HepG2 (cell line): ENCODE results near the gene TSGA10IP. TPM values are rescaled to one million over a fixed set of nuclear protein-coding genes. Genes with fewer than 3 reads are reported as not detected.
A peak's percentile ranks its signal among the peaks of the same experiment; 100 is the strongest.

Experiments used
- BCL6 ChIP-seq: IDR thresholded peaks from 2 replicates; pipeline ENCODE4 v1.6.1; 2016; ENCODE audit warnings: missing genetic modification reagents, missing compliant biosample characterization
- CREB1 ChIP-seq, 2 experiments: fragments of 450-650 bp in 1 of 2; IDR thresholded peaks; 2 replicates each; pipeline ENCODE4 v1.6.1; 2016 to 2017; ENCODE audit warnings: control low read depth in 1 of 2, mild to moderate bottlenecking in 1 of 2, missing compliant biosample characterization in 1 of 2, missing genetic modification characterization in 1 of 2
- EEA1 ChIP-seq: sonication (generic); formaldehyde crosslinking; IDR thresholded peaks from 2 replicates; pipeline ENCODE4 v1.5.1; 2020; ENCODE audit warnings: mild to moderate bottlenecking, missing genetic modification reagents, borderline replicate concordance
- FOXP1 ChIP-seq, 2 experiments: fragments of 450-650 bp in 1 of 2; IDR thresholded peaks; 2 replicates each; pipeline ENCODE4 v1.6.1; 2017 to 2018; ENCODE audit warnings: antibody characterized with exemption in 1 of 2
- HOXA3 ChIP-seq: sonication (generic); formaldehyde crosslinking; IDR thresholded peaks from 2 replicates; pipeline ENCODE4 v1.5.0; 2020; ENCODE audit warnings: missing genetic modification reagents
- JUN ChIP-seq: sonication (generic); formaldehyde crosslinking; IDR thresholded peaks from 2 replicates; pipeline ENCODE4 v1.4.0; 2020; ENCODE audit warnings: mild to moderate bottlenecking, missing genetic modification reagents
- JUNB ChIP-seq: sonication (generic); formaldehyde crosslinking; IDR thresholded peaks from 2 replicates; pipeline ENCODE4 v1.8.0; 2022; ENCODE audit warnings: missing genetic modification reagents, mild to moderate bottlenecking, borderline replicate concordance
- MIXL1 ChIP-seq: IDR thresholded peaks from 2 replicates; pipeline ENCODE4 v1.6.1; 2016
- PHF5A ChIP-seq: IDR thresholded peaks from one replicate; pipeline ENCODE4 v1.6.1; 2018; ENCODE audit warnings: low read depth, missing genetic modification reagents; ENCODE audit not compliant: unreplicated experiment
- RARA ChIP-seq: IDR thresholded peaks from 2 replicates; pipeline ENCODE4 v1.6.1; 2016; ENCODE audit warnings: missing genetic modification reagents, missing compliant biosample characterization
- SMC3 ChIP-seq: IDR thresholded peaks from 2 replicates; pipeline ENCODE4 v1.6.1; 2011; ENCODE audit warnings: low read length, improper control_type of control experiment
- TBX2 ChIP-seq: sonication (generic); formaldehyde crosslinking; IDR thresholded peaks from 2 replicates; pipeline ENCODE4 v1.5.0; 2020; ENCODE audit warnings: missing genetic modification reagents, mild to moderate bottlenecking, borderline replicate concordance
- TBX3 ChIP-seq: fragments of 450-650 bp; IDR thresholded peaks from 2 replicates; pipeline ENCODE4 v1.6.1; 2017; ENCODE audit warnings: antibody characterized with exemption, mild to moderate bottlenecking, inconsistent platforms, borderline replicate concordance
- ZMYM3 ChIP-seq: sonication (generic); formaldehyde crosslinking; IDR thresholded peaks from 2 replicates; pipeline ENCODE4 v1.5.1; 2020; ENCODE audit warnings: mild to moderate bottlenecking, missing genetic modification reagents
- ZNF12 ChIP-seq: sonication (generic); formaldehyde crosslinking; IDR thresholded peaks from 2 replicates; pipeline ENCODE4 v1.5.0; 2020; ENCODE audit warnings: missing genetic modification reagents
- ZNF18 ChIP-seq: sonication (generic); formaldehyde crosslinking; IDR thresholded peaks from 2 replicates; pipeline ENCODE4 v1.8.0; 2022; ENCODE audit warnings: mild to moderate bottlenecking, missing genetic modification reagents; ENCODE audit not compliant: insufficient replicate concordance
- ZNF251 ChIP-seq: sonication (generic); formaldehyde crosslinking; IDR thresholded peaks from 2 replicates; pipeline ENCODE4 v1.9.0; 2021; ENCODE audit warnings: mild to moderate bottlenecking, missing genetic modification reagents
- ZNF337 ChIP-seq: sonication (generic); formaldehyde crosslinking; IDR thresholded peaks from 2 replicates; pipeline ENCODE4 v1.5.1; 2020; ENCODE audit warnings: missing genetic modification reagents, low read depth, mild to moderate bottlenecking, borderline replicate concordance
- ZNF75D ChIP-seq: sonication (generic); formaldehyde crosslinking; IDR thresholded peaks from 2 replicates; pipeline ENCODE4 v1.8.1; 2023; ENCODE audit warnings: missing genetic modification reagents, mild to moderate bottlenecking, borderline replicate concordance
- ZNF761 ChIP-seq: sonication (generic); formaldehyde crosslinking; conservative IDR thresholded peaks from 2 replicates; pipeline ENCODE4 v1.4.0; 2020; ENCODE audit warnings: mild to moderate bottlenecking, missing genetic modification reagents
- polyA plus RNA-seq, 8 experiments: library from polyadenylated mRNA; depleted of rRNA in 3 of 8; stranded (reverse) in 7 of 8; unstranded in 1 of 8; fragments of >200 nt; fragmentation: Illumina TruSeq in 4 of 8; extraction: Trizol in 4 of 8; gene quantifications; 2 replicates each; pipeline versions ENCODE4 v1.2.1 to v1.2.3, GENCODE V29; 2011 to 2016; ENCODE audit warnings: low read depth in 4 of 8, missing spikeins in 1 of 8, mixed read lengths in 1 of 8; ENCODE audit not compliant: insufficient read depth in 1 of 8
- total RNA-seq, 5 experiments: library from RNA; depleted of rRNA; stranded (reverse); fragments of >200 nt; fragmentation: Illumina TruSeq; extraction: Trizol; gene quantifications; 2 replicates each; pipeline ENCODE4 v1.2.3, GENCODE V29; 2016; ENCODE audit warnings: low read depth in 1 of 5
- TF ChIP-seq, protein P1 (sequence below): sonication (generic); formaldehyde crosslinking; IDR thresholded peaks from 2 replicates; pipeline ENCODE4 v1.8.1; 2023; ENCODE audit warnings: missing genetic modification reagents, inconsistent platforms, borderline replicate concordance
- TF ChIP-seq, protein P2 (sequence below): sonication (generic); formaldehyde crosslinking; conservative IDR thresholded peaks from 2 replicates; pipeline ENCODE4 v1.8.0; 2022; ENCODE audit warnings: missing genetic modification reagents
- TF ChIP-seq, protein P3 (sequence below): sonication (generic); formaldehyde crosslinking; IDR thresholded peaks from 2 replicates; pipeline ENCODE4 v1.9.0; 2021; ENCODE audit warnings: missing genetic modification reagents, mild to moderate bottlenecking, borderline replicate concordance
- TF ChIP-seq, protein P4 (sequence below): sonication (generic); formaldehyde crosslinking; IDR thresholded peaks from 2 replicates; pipeline ENCODE4 v1.4.0; 2020; ENCODE audit warnings: missing genetic modification reagents

The TSGA10IP gene
- total and polyA plus RNA-seq, 2 of the 13 experiments (the other 11 are each of a cell fraction or from before 2014, with no cell fraction given), result not detected

GRCh38 chr11:65952052-65952521 lies 6.8 kb downstream of the TSGA10IP start (continued):
- TF ChIP-seq, protein P1, sequence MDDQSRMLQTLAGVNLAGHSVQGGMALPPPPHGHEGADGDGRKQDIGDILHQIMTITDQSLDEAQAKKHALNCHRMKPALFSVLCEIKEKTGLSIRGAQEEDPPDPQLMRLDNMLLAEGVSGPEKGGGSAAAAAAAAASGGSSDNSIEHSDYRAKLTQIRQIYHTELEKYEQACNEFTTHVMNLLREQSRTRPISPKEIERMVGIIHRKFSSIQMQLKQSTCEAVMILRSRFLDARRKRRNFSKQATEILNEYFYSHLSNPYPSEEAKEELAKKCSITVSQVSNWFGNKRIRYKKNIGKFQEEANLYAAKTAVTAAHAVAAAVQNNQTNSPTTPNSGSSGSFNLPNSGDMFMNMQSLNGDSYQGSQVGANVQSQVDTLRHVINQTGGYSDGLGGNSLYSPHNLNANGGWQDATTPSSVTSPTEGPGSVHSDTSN (CRISPR knock-in tag), result no peak
- TF ChIP-seq ZMYM3 (CRISPR knock-in tag), result peak; percentile 90
- TF ChIP-seq PHF5A (CRISPR knock-in tag), result no peak
- no peak for TF ChIP-seq ZNF761
- TF ChIP-seq ZNF75D (CRISPR knock-in tag), result no peak
- TF ChIP-seq, protein P2, sequence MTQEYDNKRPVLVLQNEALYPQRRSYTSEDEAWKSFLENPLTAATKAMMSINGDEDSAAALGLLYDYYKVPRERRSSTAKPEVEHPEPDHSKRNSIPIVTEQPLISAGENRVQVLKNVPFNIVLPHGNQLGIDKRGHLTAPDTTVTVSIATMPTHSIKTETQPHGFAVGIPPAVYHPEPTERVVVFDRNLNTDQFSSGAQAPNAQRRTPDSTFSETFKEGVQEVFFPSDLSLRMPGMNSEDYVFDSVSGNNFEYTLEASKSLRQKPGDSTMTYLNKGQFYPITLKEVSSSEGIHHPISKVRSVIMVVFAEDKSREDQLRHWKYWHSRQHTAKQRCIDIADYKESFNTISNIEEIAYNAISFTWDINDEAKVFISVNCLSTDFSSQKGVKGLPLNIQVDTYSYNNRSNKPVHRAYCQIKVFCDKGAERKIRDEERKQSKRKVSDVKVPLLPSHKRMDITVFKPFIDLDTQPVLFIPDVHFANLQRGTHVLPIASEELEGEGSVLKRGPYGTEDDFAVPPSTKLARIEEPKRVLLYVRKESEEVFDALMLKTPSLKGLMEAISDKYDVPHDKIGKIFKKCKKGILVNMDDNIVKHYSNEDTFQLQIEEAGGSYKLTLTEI (CRISPR knock-in tag), result no peak
- TF ChIP-seq BCL6 (CRISPR knock-in tag), result no peak
- no peak for TF ChIP-seq EEA1 (CRISPR knock-in tag)
- 0 out of 2 replicates have a peak, but pooled peaks have one; percentile 24 for TF ChIP-seq TBX3
- TF ChIP-seq MIXL1 (CRISPR knock-in tag), result peak; percentile 31; the same call in 1 of the 2 replicates
- TF ChIP-seq RARA (CRISPR knock-in tag), result no peak
- no peak for TF ChIP-seq CREB1 (IDR thresholded peaks at IDR 0.05)
- no peak for TF ChIP-seq CREB1 (CRISPR knock-in tag; IDR thresholded peaks at IDR 0.05)
- TF ChIP-seq, protein P3, sequence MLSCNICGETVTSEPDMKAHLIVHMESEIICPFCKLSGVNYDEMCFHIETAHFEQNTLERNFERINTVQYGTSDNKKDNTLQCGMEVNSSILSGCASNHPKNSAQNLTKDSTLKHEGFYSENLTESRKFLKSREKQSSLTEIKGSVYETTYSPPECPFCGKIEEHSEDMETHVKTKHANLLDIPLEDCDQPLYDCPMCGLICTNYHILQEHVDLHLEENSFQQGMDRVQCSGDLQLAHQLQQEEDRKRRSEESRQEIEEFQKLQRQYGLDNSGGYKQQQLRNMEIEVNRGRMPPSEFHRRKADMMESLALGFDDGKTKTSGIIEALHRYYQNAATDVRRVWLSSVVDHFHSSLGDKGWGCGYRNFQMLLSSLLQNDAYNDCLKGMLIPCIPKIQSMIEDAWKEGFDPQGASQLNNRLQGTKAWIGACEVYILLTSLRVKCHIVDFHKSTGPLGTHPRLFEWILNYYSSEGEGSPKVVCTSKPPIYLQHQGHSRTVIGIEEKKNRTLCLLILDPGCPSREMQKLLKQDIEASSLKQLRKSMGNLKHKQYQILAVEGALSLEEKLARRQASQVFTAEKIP (CRISPR knock-in tag), result no peak
- TF ChIP-seq JUN (CRISPR knock-in tag), result no peak
- no peak for TF ChIP-seq ZNF18
- no peak for TF ChIP-seq JUNB
- peak; percentile 48; the same call in 1 of the 2 replicates for TF ChIP-seq FOXP1 (IDR thresholded peaks at IDR 0.05)
- peak; percentile 66 for TF ChIP-seq FOXP1 (CRISPR knock-in tag; IDR thresholded peaks at IDR 0.05)
- TF ChIP-seq ZNF251 (CRISPR knock-in tag), result no peak
- TF ChIP-seq ZNF12, result no peak
- peak; percentile 53; the same call in 1 of the 2 replicates for TF ChIP-seq TBX2 (CRISPR knock-in tag)
- TF ChIP-seq HOXA3 (CRISPR knock-in tag), result no peak
- TF ChIP-seq SMC3, result no peak
- no peak for TF ChIP-seq ZNF337 (CRISPR knock-in tag)
- TF ChIP-seq, protein P4, sequence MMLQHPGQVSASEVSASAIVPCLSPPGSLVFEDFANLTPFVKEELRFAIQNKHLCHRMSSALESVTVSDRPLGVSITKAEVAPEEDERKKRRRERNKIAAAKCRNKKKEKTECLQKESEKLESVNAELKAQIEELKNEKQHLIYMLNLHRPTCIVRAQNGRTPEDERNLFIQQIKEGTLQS, result no peak
- TF ChIP-seq, all 625 proteins: peak for 62
